Neuron (in vitro differentiated cells): Measurements from ENCODE around the gene SHISAL1.

Source experiments
- H2AFZ ChIP-seq: one replicate; pipeline ENCODE4 v1.6.1; 2013; ENCODE audit warnings: low read depth, mild to moderate bottlenecking, inconsistent platforms, low read length, moderate library complexity
- H3K27me3 ChIP-seq: one replicate; pipeline ENCODE4 v1.6.1; 2013; ENCODE audit warnings: low read length; ENCODE audit not compliant: insufficient read depth
- H3K36me3 ChIP-seq: one replicate; pipeline ENCODE4 v1.6.1; 2013; ENCODE audit warnings: low read length; ENCODE audit not compliant: insufficient read depth
- H3K4me1 ChIP-seq: one replicate; pipeline ENCODE4 v1.6.1; 2013; ENCODE audit warnings: low read length; ENCODE audit not compliant: insufficient read depth
- H3K4me3 ChIP-seq: 2 replicates; pipeline ENCODE4 v1.5.1; 2013; ENCODE audit warnings: mild to moderate bottlenecking, low read length, moderate library complexity
- H3K9me3 ChIP-seq: one replicate; pipeline ENCODE4 v1.6.1; 2013; ENCODE audit warnings: low read length

The SHISAL1 gene

GRCh38 chr22:44351685-44352377, 39.1 kb upstream of the SHISAL1 start:
- H3K4me3 ChIP-seq: no peak overlapping the region
- H3K9me3 ChIP-seq: no peaks in the 10 kb centered on the region
- no peak overlapping the region for H2AFZ ChIP-seq
- peaks cover 8% of the 10 kb centered on the region for H3K4me1 ChIP-seq
- no peaks in the 10 kb centered on the region for H3K36me3 ChIP-seq
- peaks cover 17% of the 10 kb centered on the region for H3K27me3 ChIP-seq

- Histone ChIP-seq H3K36me3 (no peaks in the 10 kb centered on the region), H3K9me3 (no peaks in the 10 kb centered on the region), H2AFZ (no peak overlapping the region), H3K4me1 (peaks cover 8% of the 10 kb centered on the region), H3K27me3 (peaks cover 17% of the 10 kb centered on the region), H3K4me3 (no peak overlapping the region)
Measured at GRCh38 chr22:44351037-44351436, 38.3 kb upstream of the SHISAL1 start.

- no peaks in the 10 kb centered on the region for H3K36me3 ChIP-seq
- no peak overlapping the region for H3K4me3 ChIP-seq
- H3K9me3 ChIP-seq: no peaks in the 10 kb centered on the region
- H3K4me1 ChIP-seq: peaks cover 8% of the 10 kb centered on the region
- no peak overlapping the region for H2AFZ ChIP-seq
- H3K27me3 ChIP-seq: peaks cover 13% of the 10 kb centered on the region
Measured at GRCh38 chr22:44349594-44349993, 36.8 kb upstream of the SHISAL1 start.

- peaks cover 8% of the 10 kb centered on the region for H3K4me1 ChIP-seq
Measured at GRCh38 chr22:44348971-44349560, 36.3 kb upstream of the SHISAL1 start.

GRCh38 chr22:44347549-44347948, 34.8 kb upstream of the SHISAL1 start:
- no peaks in the 10 kb centered on the region for H3K36me3 ChIP-seq
- peaks cover 13% of the 10 kb centered on the region for H3K27me3 ChIP-seq
- H3K4me1 ChIP-seq: peaks cover 8% of the 10 kb centered on the region
- H3K9me3 ChIP-seq: no peaks in the 10 kb centered on the region
- no peak overlapping the region for H2AFZ ChIP-seq
- H3K4me3 ChIP-seq: no peak overlapping the region

More at GRCh38 chr22:44348971-44349560, 36.3 kb upstream of the SHISAL1 start:
- Histone ChIP-seq H3K36me3 (no peaks in the 10 kb centered on the region), H3K9me3 (no peaks in the 10 kb centered on the region), H2AFZ (no peak overlapping the region), H3K4me3 (no peak overlapping the region), H3K27me3 (peaks cover 13% of the 10 kb centered on the region)

- Histone ChIP-seq H2AFZ (no peak overlapping the region), H3K27me3 (peaks cover 13% of the 10 kb centered on the region), H3K36me3 (no peaks in the 10 kb centered on the region), H3K9me3 (no peaks in the 10 kb centered on the region), H3K4me3 (no peak overlapping the region), H3K4me1 (peaks cover 5% of the 10 kb centered on the region)
Measured at GRCh38 chr22:44347080-44347479, 34.3 kb upstream of the SHISAL1 start.

- Histone ChIP-seq H3K36me3 (no peaks in the 10 kb centered on the region), H3K4me1 (no peaks in the 10 kb centered on the region), H3K9me3 (no peaks in the 10 kb centered on the region), H3K27me3 (peaks cover 13% of the 10 kb centered on the region), H3K4me3 (no peak overlapping the region), H2AFZ (no peak overlapping the region)
Measured at GRCh38 chr22:44345872-44346271, 33.1 kb upstream of the SHISAL1 start.

- Histone ChIP-seq H2AFZ (no peak overlapping the region), H3K4me3 (no peak overlapping the region), H3K4me1 (no peaks in the 10 kb centered on the region), H3K9me3 (no peaks in the 10 kb centered on the region), H3K27me3 (peaks cover 9% of the 10 kb centered on the region), H3K36me3 (no peaks in the 10 kb centered on the region)
Measured at GRCh38 chr22:44344407-44344806, 31.7 kb upstream of the SHISAL1 start.

GRCh38 chr22:44342347-44342956, 29.7 kb upstream of the SHISAL1 start:
- no peak overlapping the region for H3K4me3 ChIP-seq
- no peak overlapping the region for H2AFZ ChIP-seq
- H3K27me3 ChIP-seq: peaks cover 20% of the 10 kb centered on the region
- peaks cover 3% of the 10 kb centered on the region for H3K4me1 ChIP-seq
- no peaks in the 10 kb centered on the region for H3K9me3 ChIP-seq
- no peaks in the 10 kb centered on the region for H3K36me3 ChIP-seq

GRCh38 chr22:44341431-44342346, 28.9 kb upstream of the SHISAL1 start:
- H3K4me3 ChIP-seq: no peak overlapping the region
- H3K27me3 ChIP-seq: peaks cover 26% of the 10 kb centered on the region
- H3K4me1 ChIP-seq: peaks cover 8% of the 10 kb centered on the region
- H3K36me3 ChIP-seq: no peaks in the 10 kb centered on the region
- no peaks in the 10 kb centered on the region for H3K9me3 ChIP-seq
- H2AFZ ChIP-seq: no peak overlapping the region

- Histone ChIP-seq H3K4me1 (peaks cover 8% of the 10 kb centered on the region), H3K36me3 (no peaks in the 10 kb centered on the region), H3K27me3 (peaks cover 28% of the 10 kb centered on the region), H2AFZ (no peak overlapping the region), H3K4me3 (no peak overlapping the region), H3K9me3 (no peaks in the 10 kb centered on the region)
Measured at GRCh38 chr22:44340271-44341239, 27.8 kb upstream of the SHISAL1 start.

- Histone ChIP-seq H3K27me3 (peaks cover 28% of the 10 kb centered on the region), H3K36me3 (no peaks in the 10 kb centered on the region), H3K4me1 (peaks cover 8% of the 10 kb centered on the region), H2AFZ (no peak overlapping the region), H3K4me3 (no peak overlapping the region), H3K9me3 (no peaks in the 10 kb centered on the region)
Measured at GRCh38 chr22:44338906-44339305, 26.2 kb upstream of the SHISAL1 start.
